ENCODE data around the gene PHLPP1. TPM values are rescaled to one million over a fixed set of nuclear protein-coding genes. Genes with fewer than 3 reads are reported as not detected.

The PHLPP1 gene
- total RNA-seq, 1 donor from 2014 or later, result 18.0 TPM

- no peak for TF ChIP-seq CTCF (IDR thresholded peaks at IDR 0.05; ENCODE audit: unreplicated experiment)
- H3K27me3 Mint-ChIP-seq, result no peaks in the 10 kb centered on the region
- H3K4me3 Mint-ChIP-seq (ENCODE audit: low read depth), result no peak overlapping the region
- H3K36me3 Mint-ChIP-seq (ENCODE audit: insufficient read depth), result peaks cover 28% of the 10 kb centered on the region
- no peak overlapping the region for H3K27ac Mint-ChIP-seq
- peaks cover 20% of the 10 kb centered on the region for H3K4me1 Mint-ChIP-seq (ENCODE audit: low read depth)
- DNase-seq (ENCODE audit: low spot score, unreplicated experiment), result no peak
- peaks cover 5% of the 10 kb centered on the region for H3K9me3 Mint-ChIP-seq (ENCODE audit: low read depth)
These were observed 244.1 kb downstream of the PHLPP1 start for GRCh38 chr18:62959481-62959880.

GRCh38 chr18:62963507-62963906, 248.2 kb downstream of the PHLPP1 start:
- peaks cover 21% of the 10 kb centered on the region for H3K36me3 Mint-ChIP-seq (ENCODE audit: insufficient read depth)
- peaks cover 25% of the 10 kb centered on the region for H3K4me1 Mint-ChIP-seq (ENCODE audit: low read depth)
- no peaks in the 10 kb centered on the region for H3K27me3 Mint-ChIP-seq
- no peak for DNase-seq (ENCODE audit: low spot score, unreplicated experiment)
- no peak overlapping the region for H3K4me3 Mint-ChIP-seq (ENCODE audit: low read depth)
- peak overlapping the region; percentile 77 for H3K27ac Mint-ChIP-seq
- H3K9me3 Mint-ChIP-seq (ENCODE audit: low read depth), result peaks cover 5% of the 10 kb centered on the region
- no peak for TF ChIP-seq CTCF (IDR thresholded peaks at IDR 0.05; ENCODE audit: unreplicated experiment)

GRCh38 chr18:62964432-62964831, 249.1 kb downstream of the PHLPP1 start:
- no peak for TF ChIP-seq CTCF (IDR thresholded peaks at IDR 0.05; ENCODE audit: unreplicated experiment)
- Mint-ChIP-seq H3K27ac (peak overlapping the region; percentile 62), H3K9me3 (ENCODE audit: low read depth) (peaks cover 5% of the 10 kb centered on the region), H3K4me1 (ENCODE audit: low read depth) (peaks cover 25% of the 10 kb centered on the region), H3K36me3 (ENCODE audit: insufficient read depth) (peaks cover 19% of the 10 kb centered on the region), H3K4me3 (ENCODE audit: low read depth) (no peak overlapping the region), H3K27me3 (no peaks in the 10 kb centered on the region)
- no peak for DNase-seq (ENCODE audit: low spot score, unreplicated experiment)

- Mint-ChIP-seq H3K36me3 (ENCODE audit: insufficient read depth) (peaks cover 14% of the 10 kb centered on the region), H3K27ac (no peak overlapping the region), H3K27me3 (no peaks in the 10 kb centered on the region), H3K4me3 (ENCODE audit: low read depth) (no peak overlapping the region), H3K9me3 (ENCODE audit: low read depth) (peaks cover 2% of the 10 kb centered on the region), H3K4me1 (ENCODE audit: low read depth) (peaks cover 22% of the 10 kb centered on the region)
- no peak for TF ChIP-seq CTCF (IDR thresholded peaks at IDR 0.05; ENCODE audit: unreplicated experiment)
- no peak for DNase-seq (ENCODE audit: low spot score, unreplicated experiment)
These were observed 251.7 kb downstream of the PHLPP1 start for GRCh38 chr18:62967089-62967488.

- Mint-ChIP-seq H3K27me3 (no peaks in the 10 kb centered on the region), H3K27ac (no peak overlapping the region), H3K4me3 (ENCODE audit: low read depth) (no peak overlapping the region), H3K36me3 (ENCODE audit: insufficient read depth) (peaks cover 10% of the 10 kb centered on the region), H3K9me3 (ENCODE audit: low read depth) (no peaks in the 10 kb centered on the region), H3K4me1 (ENCODE audit: low read depth) (no peaks in the 10 kb centered on the region)
- DNase-seq (ENCODE audit: low spot score, unreplicated experiment), result no peak
- no peak for TF ChIP-seq CTCF (IDR thresholded peaks at IDR 0.05; ENCODE audit: unreplicated experiment)
These were observed 258.3 kb downstream of the PHLPP1 start for GRCh38 chr18:62973689-62974088.
